ENCODE data around the gene BCLAF3.

DNA sequence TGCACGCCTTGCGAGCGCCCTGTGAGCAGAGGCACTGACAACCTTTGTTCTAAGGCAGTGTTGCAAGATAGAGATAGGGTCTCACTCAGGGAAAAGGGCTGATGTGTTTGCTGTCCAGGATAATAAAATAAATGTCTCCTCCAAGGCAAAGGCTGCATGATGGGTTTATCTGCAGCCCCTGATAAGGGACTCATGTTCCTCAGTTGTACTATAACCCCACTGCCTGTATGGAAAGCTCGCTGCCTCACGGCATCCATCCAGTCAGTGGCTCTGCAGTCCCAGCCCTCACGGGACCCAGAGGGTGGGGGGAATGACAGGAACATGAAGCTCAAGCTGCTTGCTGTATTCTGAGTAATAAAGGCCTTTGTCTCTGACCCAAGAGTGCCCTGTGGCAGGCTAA is 22.6 kb downstream of the BCLAF3 start:
- no peak for TF ChIP-seq ZNF670 (tag by site-specific recombination; IDR thresholded peaks at IDR 0.05; ENCODE audit: low read depth)
- TF ChIP-seq, protein P1, sequence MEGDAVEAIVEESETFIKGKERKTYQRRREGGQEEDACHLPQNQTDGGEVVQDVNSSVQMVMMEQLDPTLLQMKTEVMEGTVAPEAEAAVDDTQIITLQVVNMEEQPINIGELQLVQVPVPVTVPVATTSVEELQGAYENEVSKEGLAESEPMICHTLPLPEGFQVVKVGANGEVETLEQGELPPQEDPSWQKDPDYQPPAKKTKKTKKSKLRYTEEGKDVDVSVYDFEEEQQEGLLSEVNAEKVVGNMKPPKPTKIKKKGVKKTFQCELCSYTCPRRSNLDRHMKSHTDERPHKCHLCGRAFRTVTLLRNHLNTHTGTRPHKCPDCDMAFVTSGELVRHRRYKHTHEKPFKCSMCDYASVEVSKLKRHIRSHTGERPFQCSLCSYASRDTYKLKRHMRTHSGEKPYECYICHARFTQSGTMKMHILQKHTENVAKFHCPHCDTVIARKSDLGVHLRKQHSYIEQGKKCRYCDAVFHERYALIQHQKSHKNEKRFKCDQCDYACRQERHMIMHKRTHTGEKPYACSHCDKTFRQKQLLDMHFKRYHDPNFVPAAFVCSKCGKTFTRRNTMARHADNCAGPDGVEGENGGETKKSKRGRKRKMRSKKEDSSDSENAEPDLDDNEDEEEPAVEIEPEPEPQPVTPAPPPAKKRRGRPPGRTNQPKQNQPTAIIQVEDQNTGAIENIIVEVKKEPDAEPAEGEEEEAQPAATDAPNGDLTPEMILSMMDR (tag by site-specific recombination; IDR thresholded peaks at IDR 0.05) = no peak
- no peak for TF ChIP-seq ZBTB48 (tag by site-specific recombination; IDR thresholded peaks at IDR 0.05)
